GM18873 (cell line): ENCODE results near the gene CHRND.

ENCODE experiments used
- ATAC-seq: cut with Tn5 transposase; IDR thresholded peaks from one replicate; pipeline ENCODE4 v1.9.1; 2021; ENCODE audit warnings: mild to moderate bottlenecking, moderate library complexity, moderate number of reproducible peaks; ENCODE audit not compliant: unreplicated experiment, low FRiP score

Gene CHRND

GRCh38 chr2:232502911-232503808 is 22.8 kb upstream of the CHRND start:
- ATAC-seq: no peak

- no peak for ATAC-seq
These were observed 22.1 kb upstream of the CHRND start for GRCh38 chr2:232503809-232504323.

GRCh38 chr2:232504438-232504837 is 21.5 kb upstream of the CHRND start:
- ATAC-seq: no peak

- ATAC-seq: no peak
These were observed 20.1 kb upstream of the CHRND start for GRCh38 chr2:232505856-232506255.

- no peak for ATAC-seq
These were observed 19.3 kb upstream of the CHRND start for GRCh38 chr2:232506709-232507108.

GRCh38 chr2:232508251-232508650 is 17.7 kb upstream of the CHRND start:
- ATAC-seq: no peak

- no peak for ATAC-seq
These were observed 14.5 kb upstream of the CHRND start for GRCh38 chr2:232511336-232511890.

- no peak for ATAC-seq
These were observed 13.4 kb upstream of the CHRND start for GRCh38 chr2:232512602-232513001.

GRCh38 chr2:232513353-232513752 is 12.6 kb upstream of the CHRND start:
- ATAC-seq: no peak

- ATAC-seq: no peak
These were observed 10.3 kb upstream of the CHRND start for GRCh38 chr2:232515639-232516038.

- ATAC-seq: no peak
These were observed 9.4 kb upstream of the CHRND start for GRCh38 chr2:232516551-232516950.

- no peak for ATAC-seq
These were observed 7.1 kb upstream of the CHRND start for GRCh38 chr2:232518844-232519243.

- ATAC-seq: no peak
These were observed 6.2 kb upstream of the CHRND start, which contains the start of gene PRSS56 for GRCh38 chr2:232519581-232520438. PRSS56 (plus strand) TSS chr2:232520388; CDS start chr2:232520599, 211 bp downstream.

- ATAC-seq: no peak
These were observed 5.5 kb upstream of the CHRND start for GRCh38 chr2:232520489-232520888.

- no peak for ATAC-seq
These were observed 4.9 kb upstream of the CHRND start for GRCh38 chr2:232521098-232521497.

GRCh38 chr2:232521959-232522622 is 3.9 kb upstream of the CHRND start:
- no peak for ATAC-seq

- no peak for ATAC-seq
These were observed 3.1 kb upstream of the CHRND start for GRCh38 chr2:232522623-232523401.

GRCh38 chr2:232523402-232523681 is 2.6 kb upstream of the CHRND start:
- ATAC-seq: no peak

- no peak for ATAC-seq
These were observed 2.0 kb upstream of the CHRND start for GRCh38 chr2:232523682-232524597.
